ENCODE results near the gene LIMS4.
"Not testable (repeated sequence)": the region's sequence is repeated elsewhere in the genome, so short reads cannot be mapped to it uniquely, and the experiment has no call there.

LIMS4 gene

GRCh38 chr2:110449127-110449947, 23.3 kb downstream of the LIMS4 start:
- not testable (repeated sequence) for DNase-seq

- DNase-seq: not testable (repeated sequence)
These were observed 26.0 kb downstream of the LIMS4 start for GRCh38 chr2:110446644-110447043.

- not testable (repeated sequence) for DNase-seq
These were observed 29.2 kb downstream of the LIMS4 start for GRCh38 chr2:110443305-110444005.

- not testable (repeated sequence) for DNase-seq
These were observed 30.7 kb downstream of the LIMS4 start for GRCh38 chr2:110441905-110442304.

GRCh38 chr2:110434565-110434964, 38.1 kb downstream of the LIMS4 start:
- not testable (repeated sequence) for DNase-seq

- DNase-seq: not testable (repeated sequence)
These were observed 46.9 kb downstream of the LIMS4 start for GRCh38 chr2:110425725-110426124.

- DNase-seq: peak; percentile 51
These were observed 48.2 kb downstream of the LIMS4 start for GRCh38 chr2:110424421-110424820.

GRCh38 chr2:110423574-110423962, 49.0 kb downstream of the LIMS4 start:
- not testable (repeated sequence) for DNase-seq

GRCh38 chr2:110422852-110423573, 49.6 kb downstream of the LIMS4 start:
- not testable (repeated sequence) for DNase-seq

- DNase-seq: not testable (repeated sequence)
These were observed 51.8 kb downstream of the LIMS4 start for GRCh38 chr2:110420641-110421354.

GRCh38 chr2:110407142-110407541, 65.5 kb downstream of the LIMS4 start:
- DNase-seq: not testable (repeated sequence)

- not testable (repeated sequence) for DNase-seq
These were observed 67.6 kb downstream of the LIMS4 start for GRCh38 chr2:110404988-110405387.

GRCh38 chr2:110404246-110404645, 68.4 kb downstream of the LIMS4 start:
- DNase-seq: not testable (repeated sequence)

- not testable (repeated sequence) for DNase-seq
These were observed 71.5 kb downstream of the LIMS4 start for GRCh38 chr2:110401001-110401618.

GRCh38 chr2:110399378-110399777, 73.2 kb downstream of the LIMS4 start:
- DNase-seq: not testable (repeated sequence)

GRCh38 chr2:110395990-110396389, 76.6 kb downstream of the LIMS4 start:
- not testable (repeated sequence) for DNase-seq

All from activated CD8-positive, alpha-beta memory T cell treated with anti-CD3 and anti-CD28 coated beads for 24 hours (primary cell).